Activated CD8-positive, alpha-beta T cell treated with anti-CD3 and anti-CD28 coated beads for 36 hours (primary cell): ENCODE data around the gene SPACA9. TPM values are rescaled to one million over a fixed set of nuclear protein-coding genes. Genes with fewer than 3 reads are reported as not detected.

Experiments used
- ATAC-seq: fragments of 200-7000 bp; cut with Tn5 transposase; one replicate; pipeline ENCODE4 v1.10.0; 2021; ENCODE audit warnings: mild to moderate bottlenecking, moderate library complexity
- CTCF ChIA-PET: fragments of 350-600 bp; sonication (Branson Sonifier 250); formaldehyde crosslinking; loops from one replicate; lab custom pipeline; 2021; ENCODE audit warnings: antibody characterized with exemption; lab: Charles Lee
- POLR2A ChIA-PET: fragments of 350-600 bp; sonication (Branson Sonifier 250); formaldehyde crosslinking; loops from one replicate; lab custom pipeline; 2021; ENCODE audit warnings: antibody characterized with exemption; lab: Charles Lee
- DNase-seq: peaks from one replicate; pipeline ENCODE4 v3.0.0-alpha.2; 2020
- H3K27ac Mint-ChIP-seq: one replicate; pipeline ENCODE4 v1.8.0; 2021; ENCODE audit warnings: mild to moderate bottlenecking, mixed read lengths
- H3K27me3 Mint-ChIP-seq: one replicate; pipeline ENCODE4 v1.8.0; 2021; ENCODE audit warnings: mixed read lengths
- H3K36me3 Mint-ChIP-seq: one replicate; pipeline ENCODE4 v1.8.0; 2021; ENCODE audit warnings: low read depth, mixed read lengths
- H3K4me1 Mint-ChIP-seq: one replicate; pipeline ENCODE4 v1.8.0; 2021; ENCODE audit warnings: low read depth, mixed read lengths
- H3K4me3 Mint-ChIP-seq: one replicate; pipeline ENCODE4 v1.8.0; 2021; ENCODE audit warnings: mild to moderate bottlenecking, moderate library complexity, mixed read lengths
- H3K9me3 Mint-ChIP-seq: one replicate; pipeline ENCODE4 v1.8.0; 2021; ENCODE audit warnings: mixed read lengths
- CTCF ChIP-seq: fragments of 200-600 bp; IDR thresholded peaks from one replicate; pipeline ENCODE4 v1.8.0; 2022; ENCODE audit warnings: antibody characterized with exemption, mild to moderate bottlenecking
- intact Hi-C: fragments of 100-400 bp; cut with micrococcal nuclease; formaldehyde crosslinking; loops from one replicate; pipeline ENCODE4 v1.10.0; 2022
- total RNA-seq, 2 experiments: library from RNA; stranded (reverse); gene quantifications; one replicate each; pipeline ENCODE4 v1.2.3, GENCODE V29; 2021

The SPACA9 gene
- total RNA-seq, 2 experiments from 2014 or later: 1.9 to 3.2 TPM

- ATAC-seq (no peak), DNase-seq (no peak)
- Mint-ChIP-seq H3K4me1 (peaks cover 16% of the 10 kb centered on the region), H3K27me3 (no peaks in the 10 kb centered on the region), H3K36me3 (no peaks in the 10 kb centered on the region), H3K4me3 (no peak overlapping the region), H3K9me3 (no peaks in the 10 kb centered on the region), H3K27ac (no peak overlapping the region)
- TF ChIP-seq CTCF: no peak
- intact Hi-C loops: no loop called here
- ChIA-PET CTCF (interaction anchor here (1.4 kb wide), 1 partner anchor 20 kb away, joined by 4 read pairs; no protein-coding TSS in a partner anchor), POLR2A (no interaction called here)
Measured at GRCh38 chr9:132881826-132882225, 3.1 kb downstream of the SPACA9 start.

DNA sequence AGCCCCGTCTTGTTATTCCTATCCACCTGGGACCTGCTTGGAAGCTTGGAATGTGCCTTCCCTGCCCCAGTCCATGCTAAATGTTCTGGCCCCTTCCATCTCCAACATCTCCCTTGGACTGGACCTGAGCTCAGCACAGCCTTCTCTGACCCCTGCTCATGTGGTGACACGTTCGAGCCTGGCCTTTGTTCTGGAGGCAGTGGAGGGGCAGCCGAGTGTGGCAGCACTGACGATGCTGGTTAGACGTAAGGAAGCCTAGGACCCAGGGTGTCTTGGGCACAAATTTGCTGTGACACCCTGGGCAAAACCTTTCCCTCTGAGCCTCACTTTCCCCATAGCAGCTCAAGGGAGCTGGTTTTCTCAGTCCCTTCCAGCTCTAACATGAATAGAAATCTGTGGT lies 3.9 kb downstream of the SPACA9 start:
- Mint-ChIP-seq H3K27ac (no peak overlapping the region), H3K27me3 (no peaks in the 10 kb centered on the region)
- CTCF ChIA-PET: interaction anchor here (0.8 to 1.4 kb wide), 2 partner anchors 19 to 20 kb away, joined by 3 to 4 read pairs; no protein-coding TSS in a partner anchor

DNA sequence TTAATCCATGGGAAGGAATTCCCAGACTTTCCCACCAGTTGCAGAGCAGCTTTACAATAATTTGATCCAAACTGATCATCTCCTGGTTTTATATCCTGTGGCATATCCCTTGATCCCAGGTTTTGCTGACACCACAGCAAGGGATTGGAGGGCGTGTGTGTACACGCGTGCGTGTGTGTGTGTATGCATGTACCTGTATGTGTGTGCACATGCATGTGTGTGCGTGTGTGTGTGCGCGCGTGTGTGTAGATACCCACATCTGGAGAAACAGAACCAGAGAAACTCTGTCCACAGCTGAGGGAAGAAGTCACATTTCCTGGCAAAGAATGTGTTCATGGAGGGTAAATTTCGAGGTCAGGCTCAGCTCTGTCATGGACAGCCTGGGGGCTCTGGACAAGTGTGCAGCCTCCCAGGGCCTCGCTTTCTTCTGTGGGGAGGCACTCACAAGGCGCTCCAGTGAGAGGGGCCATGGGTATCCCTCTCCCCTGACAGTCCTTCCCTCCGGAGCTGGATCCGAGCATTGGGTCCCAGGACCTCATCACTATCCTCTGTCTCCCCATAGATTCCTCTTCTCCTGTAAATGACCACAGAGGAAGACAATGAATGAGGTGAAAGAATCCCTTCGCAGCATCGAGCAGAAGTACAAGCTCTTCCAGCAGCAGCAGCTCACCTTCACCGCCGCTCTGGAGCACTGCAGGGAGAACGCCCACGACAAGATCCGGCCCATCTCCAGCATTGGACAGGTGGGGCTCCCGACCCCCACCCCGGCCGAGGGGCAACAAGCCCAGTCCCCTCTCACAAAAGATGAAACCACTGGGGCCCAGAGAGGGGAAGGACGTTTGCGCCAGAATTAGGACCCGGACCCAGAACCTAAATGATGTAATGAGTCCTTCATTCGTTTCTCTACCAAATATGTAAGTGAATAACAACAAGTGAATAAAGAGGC lies 4.9 kb downstream of the SPACA9 start:
- peaks cover 16% of the 10 kb centered on the region for H3K4me1 Mint-ChIP-seq
- DNase-seq (no peak), ATAC-seq (no peak)
- H3K27me3 Mint-ChIP-seq: no peaks in the 10 kb centered on the region
- ChIA-PET POLR2A (interaction anchor here (1.0 kb wide), 1 partner anchor 19 kb away, joined by 3 read pairs; no protein-coding TSS in a partner anchor), CTCF (interaction anchor here (0.6 to 1.4 kb wide), 3 partner anchors 9 to 18 kb away, joined by 3 to 4 read pairs (median 4); no protein-coding TSS in a partner anchor)
- TF ChIP-seq CTCF: no peak
- no peaks in the 10 kb centered on the region for H3K36me3 Mint-ChIP-seq
- no peak overlapping the region for H3K4me3 Mint-ChIP-seq
- intact Hi-C loops: no loop called here
- H3K9me3 Mint-ChIP-seq: no peaks in the 10 kb centered on the region
- no peak overlapping the region for H3K27ac Mint-ChIP-seq

More for the DNA sequence above, 3.9 kb downstream of the SPACA9 start:
- DNase-seq (no peak), ATAC-seq (no peak)
- no peak for TF ChIP-seq CTCF
- Mint-ChIP-seq H3K9me3 (no peaks in the 10 kb centered on the region), H3K36me3 (no peaks in the 10 kb centered on the region), H3K4me3 (no peak overlapping the region), H3K4me1 (peaks cover 16% of the 10 kb centered on the region)
- POLR2A ChIA-PET: interaction anchor here (0.8 to 1.0 kb wide), 2 partner anchors 9 to 20 kb away, joined by 3 read pairs; no protein-coding TSS in a partner anchor
- intact Hi-C loops: no loop called here

DNA sequence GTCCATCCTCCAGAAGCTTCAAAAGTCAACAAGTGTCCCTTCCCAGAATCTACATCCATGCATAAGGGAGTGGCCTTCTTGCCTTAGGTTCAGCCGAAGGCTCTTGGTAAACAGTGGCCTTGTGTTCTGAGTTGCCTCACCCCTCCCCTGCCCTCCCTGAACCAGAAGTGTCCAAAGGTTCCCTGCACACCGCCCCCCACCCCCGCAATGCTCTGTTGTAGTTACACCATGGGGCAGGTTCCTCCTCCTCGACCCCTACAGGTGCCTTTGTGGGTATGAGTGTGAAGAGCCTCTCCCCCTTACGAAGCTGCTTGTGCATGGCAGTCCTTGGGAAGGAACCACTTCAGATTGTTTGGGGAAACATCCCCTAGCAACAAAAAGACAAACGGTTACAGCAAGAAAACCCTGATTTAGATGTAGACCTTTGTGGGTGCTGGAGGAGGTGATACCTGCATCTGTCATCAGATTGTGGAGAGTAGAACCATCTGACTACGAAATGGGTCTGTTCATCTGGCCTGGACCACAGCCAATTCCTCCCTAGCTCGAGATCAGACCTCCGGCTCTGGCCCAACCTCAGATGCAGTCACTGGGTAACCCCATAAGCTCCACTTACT lies 7.1 kb downstream of the SPACA9 start:
- DNase-seq (peak; percentile 30), ATAC-seq (no peak)
- Mint-ChIP-seq H3K36me3 (no peaks in the 10 kb centered on the region), H3K27me3 (no peaks in the 10 kb centered on the region), H3K4me1 (peaks cover 9% of the 10 kb centered on the region), H3K9me3 (no peaks in the 10 kb centered on the region), H3K27ac (no peak overlapping the region), H3K4me3 (no peak overlapping the region)
- ChIA-PET CTCF (interaction anchor here (1.1 kb wide), 1 partner anchor 16 kb away, joined by 5 read pairs; no protein-coding TSS in a partner anchor), POLR2A (interaction anchor here (1.2 kb wide), 1 partner anchor 8 kb away, joined by 3 read pairs; no protein-coding TSS in a partner anchor)
- intact Hi-C loops: no loop called here
- TF ChIP-seq CTCF: no peak
